Measurements from ENCODE around the gene DCUN1D2.
A peak's percentile ranks its signal among the peaks of the same experiment; 100 is the strongest.
"Not testable (repeated sequence)": the region's sequence is repeated elsewhere in the genome, so short reads cannot be mapped to it uniquely, and the experiment has no call there.

Gene DCUN1D2

DNA sequence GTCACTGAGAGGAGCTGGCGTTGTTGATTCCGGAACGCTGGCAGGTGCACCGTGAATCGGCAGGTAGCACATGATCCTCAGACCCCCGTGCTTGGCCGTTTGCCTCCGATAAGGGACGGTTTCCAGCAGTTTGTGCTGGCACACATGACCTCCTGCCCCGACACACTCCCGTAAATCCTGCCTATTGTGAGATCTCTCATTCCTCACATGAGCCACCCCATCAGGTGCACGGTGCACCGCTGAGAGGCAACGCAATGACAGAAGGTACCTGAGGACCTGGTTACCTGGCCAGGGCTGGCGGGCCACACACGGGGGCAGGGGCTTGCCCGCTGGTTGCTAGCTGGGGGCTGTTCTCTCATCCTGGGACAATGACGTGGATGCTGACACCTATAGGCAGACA lies 35.1 kb downstream of the DCUN1D2 start:
- TF ChIP-seq, protein P1, sequence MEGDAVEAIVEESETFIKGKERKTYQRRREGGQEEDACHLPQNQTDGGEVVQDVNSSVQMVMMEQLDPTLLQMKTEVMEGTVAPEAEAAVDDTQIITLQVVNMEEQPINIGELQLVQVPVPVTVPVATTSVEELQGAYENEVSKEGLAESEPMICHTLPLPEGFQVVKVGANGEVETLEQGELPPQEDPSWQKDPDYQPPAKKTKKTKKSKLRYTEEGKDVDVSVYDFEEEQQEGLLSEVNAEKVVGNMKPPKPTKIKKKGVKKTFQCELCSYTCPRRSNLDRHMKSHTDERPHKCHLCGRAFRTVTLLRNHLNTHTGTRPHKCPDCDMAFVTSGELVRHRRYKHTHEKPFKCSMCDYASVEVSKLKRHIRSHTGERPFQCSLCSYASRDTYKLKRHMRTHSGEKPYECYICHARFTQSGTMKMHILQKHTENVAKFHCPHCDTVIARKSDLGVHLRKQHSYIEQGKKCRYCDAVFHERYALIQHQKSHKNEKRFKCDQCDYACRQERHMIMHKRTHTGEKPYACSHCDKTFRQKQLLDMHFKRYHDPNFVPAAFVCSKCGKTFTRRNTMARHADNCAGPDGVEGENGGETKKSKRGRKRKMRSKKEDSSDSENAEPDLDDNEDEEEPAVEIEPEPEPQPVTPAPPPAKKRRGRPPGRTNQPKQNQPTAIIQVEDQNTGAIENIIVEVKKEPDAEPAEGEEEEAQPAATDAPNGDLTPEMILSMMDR (IDR thresholded peaks at IDR 0.05; ENCODE audit: low read depth, low read length), result no peak
- no peak for DNase-seq (ENCODE audit: extremely low read depth, low read depth)

DNA sequence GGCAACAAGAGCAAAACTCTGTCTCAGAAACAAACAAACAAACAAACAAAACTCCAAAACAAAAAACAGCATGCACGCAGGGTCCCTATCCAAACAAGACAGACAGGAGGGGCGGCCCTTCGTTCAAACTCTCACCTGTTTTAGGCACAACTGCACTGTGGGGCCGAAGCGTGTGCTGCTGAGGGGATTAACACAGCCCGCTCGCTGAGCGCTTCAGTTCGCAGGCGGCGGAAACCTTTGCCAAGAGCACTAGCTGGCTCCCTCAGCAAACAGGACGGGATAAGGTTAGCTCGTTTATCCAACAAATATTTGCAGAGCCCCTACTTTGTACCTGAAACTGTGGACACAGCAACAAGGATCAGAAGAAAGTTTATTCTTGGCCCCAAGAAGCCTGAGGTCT lies 35.6 kb downstream of the DCUN1D2 start:
- no peak for DNase-seq (ENCODE audit: extremely low read depth, low read depth)
- TF ChIP-seq, protein P1 (IDR thresholded peaks at IDR 0.05; ENCODE audit: low read depth, low read length), result no peak

DNA sequence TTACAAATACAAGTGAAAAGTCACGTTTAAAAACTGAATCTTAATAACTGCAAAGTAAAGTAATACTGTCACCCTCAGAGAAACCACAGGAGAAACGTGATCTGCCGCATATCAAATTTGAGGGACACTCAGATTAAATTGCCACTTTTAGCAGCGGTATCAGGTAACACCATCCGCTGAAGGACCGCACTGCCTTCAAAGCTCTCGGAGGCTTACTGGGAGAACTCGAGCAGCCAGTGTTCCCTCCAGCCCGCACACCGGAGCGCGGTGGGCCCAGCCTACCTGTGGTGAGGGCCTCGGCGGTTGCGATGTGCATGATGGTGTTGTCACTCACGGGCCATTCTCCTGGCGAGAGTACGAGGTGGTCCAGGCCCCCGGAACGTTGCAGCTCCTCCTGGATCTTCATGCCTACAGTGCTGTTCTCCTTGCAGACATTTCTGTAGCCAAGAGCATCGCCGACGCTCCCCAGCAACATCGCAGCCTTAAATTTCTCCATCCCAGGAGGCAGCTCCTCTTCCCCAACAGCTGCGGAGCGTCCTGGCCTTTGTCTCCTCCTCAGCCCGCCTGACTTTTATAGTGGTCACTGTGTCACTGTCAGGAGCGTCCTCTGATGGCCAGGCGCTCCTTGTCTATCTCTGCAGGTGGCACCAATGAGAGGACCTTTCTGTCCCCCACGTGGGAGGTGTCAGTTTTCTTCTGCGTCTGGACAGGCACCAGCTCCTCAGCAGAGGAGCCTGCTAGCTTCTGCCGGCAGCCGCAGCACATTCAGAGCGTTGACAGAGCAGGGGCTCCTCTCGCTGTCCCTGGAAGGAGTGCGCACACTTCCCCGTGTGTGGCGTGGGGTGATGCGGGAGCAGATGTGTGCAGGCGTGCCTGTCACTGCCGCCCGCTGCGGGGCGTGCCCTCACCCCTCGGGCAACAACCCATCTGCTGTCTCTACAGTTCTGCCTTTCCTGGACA lies 37.3 kb downstream of the DCUN1D2 start, which contains the start of gene ADPRHL1:
Gene ADPRHL1, minus strand, starts transcription at position 547 of the 960 bp plus-strand sequence. Its CDS starts 51 bp downstream, at position 496.
- TF ChIP-seq, protein P1 (IDR thresholded peaks at IDR 0.05; ENCODE audit: low read depth, low read length), result no peak
- no peak for DNase-seq (ENCODE audit: extremely low read depth, low read depth)

DNA sequence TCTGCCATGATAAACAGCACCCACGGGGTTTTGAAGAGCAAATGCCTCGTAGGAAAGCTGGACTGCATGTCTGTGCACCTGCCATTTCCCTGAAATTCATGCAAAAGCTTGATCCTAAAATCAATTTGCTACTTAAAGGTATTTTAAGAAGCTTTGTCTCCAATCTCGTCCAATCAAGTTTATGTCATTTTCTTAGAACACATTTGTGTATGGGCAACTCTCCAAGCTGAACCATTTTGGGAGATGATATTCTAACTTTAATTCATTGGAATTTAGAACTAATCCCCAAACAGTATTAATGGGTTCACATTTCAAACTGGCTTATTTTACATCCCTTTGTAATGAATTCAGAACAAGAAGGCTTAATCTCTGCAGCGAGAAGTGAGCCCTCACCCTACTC lies 38.0 kb downstream of the DCUN1D2 start:
- TF ChIP-seq, protein P1 (IDR thresholded peaks at IDR 0.05; ENCODE audit: low read depth, low read length), result no peak
- DNase-seq (ENCODE audit: extremely low read depth, low read depth), result no peak

DNA sequence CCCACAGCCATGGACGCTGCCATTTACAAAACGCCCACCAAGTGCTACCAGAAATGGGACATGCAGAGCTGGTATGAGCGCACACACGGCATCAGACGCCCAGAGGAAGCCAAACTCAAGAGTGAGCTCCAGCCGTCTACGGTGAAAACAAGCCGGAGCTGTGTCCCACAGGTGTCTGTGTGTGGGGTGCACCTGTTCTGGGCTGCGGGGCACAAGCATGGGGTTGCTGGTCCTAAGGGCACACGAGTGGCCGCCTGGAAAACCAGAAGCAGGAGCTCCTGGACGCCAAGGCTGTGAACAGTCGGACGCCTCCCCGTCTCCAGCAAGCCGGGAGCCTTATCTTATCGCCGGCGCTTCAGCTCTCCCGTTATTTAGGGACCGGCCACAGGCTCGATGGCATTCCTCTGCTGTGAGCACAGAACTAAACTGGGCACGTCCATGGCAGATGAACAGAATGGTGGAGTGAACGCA lies 38.5 kb downstream of the DCUN1D2 start:
- no peak for DNase-seq (ENCODE audit: extremely low read depth, low read depth)
- TF ChIP-seq, protein P1 (IDR thresholded peaks at IDR 0.05; ENCODE audit: low read depth, low read length), result no peak

DNA sequence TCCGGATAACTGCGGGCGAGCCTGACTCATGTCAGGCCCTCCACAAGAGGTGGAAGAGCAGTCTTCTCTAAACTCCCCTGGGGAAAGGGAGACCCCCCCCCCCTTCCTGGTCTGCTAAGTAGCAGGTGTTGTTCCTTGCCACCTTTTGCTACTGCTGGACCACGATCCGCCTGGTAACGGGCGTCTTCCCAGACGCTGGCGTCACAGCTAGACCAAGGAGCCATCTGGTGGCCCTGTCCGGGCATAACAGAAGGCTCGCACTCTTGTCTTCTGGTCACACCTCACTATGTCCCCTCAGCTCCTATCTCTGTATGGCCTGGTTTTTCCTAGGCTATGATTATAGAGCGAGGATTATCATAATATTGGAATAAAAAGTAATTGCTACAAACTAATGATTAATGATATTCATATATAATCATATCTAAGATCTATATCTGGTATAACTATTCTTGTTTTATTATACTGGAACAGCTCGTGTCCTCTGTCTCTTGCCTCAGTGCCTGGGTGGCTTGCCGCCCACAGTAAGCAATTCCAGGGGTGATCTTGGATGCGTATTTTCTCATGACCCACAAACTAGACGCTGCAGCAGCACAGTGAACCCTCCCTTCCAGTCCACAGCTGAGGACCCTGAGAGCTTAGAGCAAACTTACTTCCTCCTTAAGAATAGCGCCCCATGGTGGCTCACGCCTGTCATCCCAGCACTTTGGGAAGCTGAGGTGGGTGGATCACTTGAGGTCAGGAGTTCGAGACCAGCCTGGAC lies 39.5 kb downstream of the DCUN1D2 start:
- not testable (repeated sequence) for DNase-seq (ENCODE audit: extremely low read depth, low read depth)
- TF ChIP-seq, protein P1 (IDR thresholded peaks at IDR 0.05; ENCODE audit: low read depth, low read length), result peak; percentile 40

DNA sequence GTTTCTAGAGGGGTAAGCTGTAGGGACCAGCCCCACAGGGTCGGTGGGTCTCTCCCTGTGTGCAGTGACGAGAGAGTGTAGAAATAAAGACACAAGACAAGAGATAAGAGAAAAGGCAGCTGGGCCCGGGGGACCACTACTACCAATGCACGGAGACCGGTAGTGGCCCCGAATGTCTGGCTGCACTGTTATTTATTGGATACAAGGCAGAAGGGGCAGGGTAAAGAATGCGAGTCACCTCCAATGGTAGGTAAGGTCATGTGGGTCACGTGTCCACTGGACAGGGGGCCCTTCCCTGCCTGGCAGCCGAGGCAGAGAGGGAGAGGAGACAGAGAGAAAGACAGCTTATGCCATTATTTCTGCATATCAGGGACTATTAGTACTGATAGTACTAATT lies 40.2 kb downstream of the DCUN1D2 start:
- DNase-seq (ENCODE audit: extremely low read depth, low read depth), result not testable (repeated sequence)

Data from AG09319 (cell line).